Esophagus squamous epithelium (tissue), 5 donors: ENCODE results near the gene KRTAP5-1. TPM values are rescaled to one million over a fixed set of nuclear protein-coding genes. Genes with fewer than 3 reads are reported as not detected.

ENCODE experiments used
- DNase-seq: peaks from one replicate; lab custom pipeline; 2025; lab: John Stamatoyannopoulos, UW
- H3K27ac ChIP-seq, 4 donors: fragments of 200-600 bp; sonication (generic); one replicate each; pipeline ENCODE4 v1.5.1; 2016 to 2019; ENCODE audit warnings: mild to moderate bottlenecking in 1 of 4
- H3K27me3 ChIP-seq, 4 donors: fragments of 200-600 bp; sonication (generic); 1 replicate in 3 of 4; 2 replicates in 1 of 4; pipeline versions ENCODE4 v1.5.1 to v1.6.0; 2017 to 2021; ENCODE audit warnings: antibody characterized with exemption in 1 of 4
- H3K36me3 ChIP-seq, 3 donors: fragments of 200-600 bp; sonication (generic); one replicate each; pipeline ENCODE4 v1.5.1; 2016 to 2019
- H3K4me1 ChIP-seq, 3 donors: fragments of 200-600 bp; sonication (generic); one replicate each; pipeline ENCODE4 v1.5.1; 2017 to 2019
- H3K4me3 ChIP-seq, 4 donors: fragments of 200-600 bp; sonication (generic); 1 replicate in 3 of 4; 2 replicates in 1 of 4; pipeline ENCODE4 v1.5.1; 2016 to 2019; ENCODE audit warnings: mild to moderate bottlenecking in 2 of 4, moderate library complexity in 1 of 4
- H3K9me3 ChIP-seq, 3 donors: fragments of 200-600 bp; sonication (generic); one replicate each; pipeline ENCODE4 v1.5.1; 2016 to 2019
- POLR2A ChIP-seq, 4 donors: fragments of 450-650 bp; IDR thresholded peaks; one replicate each; pipeline ENCODE4 v1.6.1; 2017; ENCODE audit warnings: antibody characterized with exemption in 4 of 4, mild to moderate bottlenecking in 4 of 4, moderate library complexity in 3 of 4
- WGBS, 2 donors: methylation state at CpG; one replicate each; pipeline ENCODE4 v1.1.5; 2018; 5-methylcytosine and 5-hydroxymethylcytosine counted together
- intact Hi-C: fragments of 100-400 bp; cut with DNase I; formaldehyde crosslinking; loops from one replicate; pipeline ENCODE4 v1.15.0; 2022
- total RNA-seq, 4 donors: library from RNA; depleted of rRNA; stranded (reverse); fragments of >200 nt; gene quantifications; one replicate each; pipeline ENCODE4 v1.1.0, GENCODE V29; 2016
- TF ChIP-seq, protein P1 (sequence below), 6 experiments: fragments of 450-650 bp in 4 of 6; fragments of 200-600 bp in 2 of 6; sonication (generic) in 2 of 6; IDR thresholded peaks; one replicate each; pipeline ENCODE4 v1.5.1; 2016 to 2019; ENCODE audit warnings: antibody characterized with exemption in 6 of 6, mild to moderate bottlenecking in 4 of 6, moderate library complexity in 4 of 6
- donor health status: DM: yes; HTN: yes; CAD: no.

Gene KRTAP5-1
- total RNA-seq, 4 donors from 2014 or later = not detected

DNA sequence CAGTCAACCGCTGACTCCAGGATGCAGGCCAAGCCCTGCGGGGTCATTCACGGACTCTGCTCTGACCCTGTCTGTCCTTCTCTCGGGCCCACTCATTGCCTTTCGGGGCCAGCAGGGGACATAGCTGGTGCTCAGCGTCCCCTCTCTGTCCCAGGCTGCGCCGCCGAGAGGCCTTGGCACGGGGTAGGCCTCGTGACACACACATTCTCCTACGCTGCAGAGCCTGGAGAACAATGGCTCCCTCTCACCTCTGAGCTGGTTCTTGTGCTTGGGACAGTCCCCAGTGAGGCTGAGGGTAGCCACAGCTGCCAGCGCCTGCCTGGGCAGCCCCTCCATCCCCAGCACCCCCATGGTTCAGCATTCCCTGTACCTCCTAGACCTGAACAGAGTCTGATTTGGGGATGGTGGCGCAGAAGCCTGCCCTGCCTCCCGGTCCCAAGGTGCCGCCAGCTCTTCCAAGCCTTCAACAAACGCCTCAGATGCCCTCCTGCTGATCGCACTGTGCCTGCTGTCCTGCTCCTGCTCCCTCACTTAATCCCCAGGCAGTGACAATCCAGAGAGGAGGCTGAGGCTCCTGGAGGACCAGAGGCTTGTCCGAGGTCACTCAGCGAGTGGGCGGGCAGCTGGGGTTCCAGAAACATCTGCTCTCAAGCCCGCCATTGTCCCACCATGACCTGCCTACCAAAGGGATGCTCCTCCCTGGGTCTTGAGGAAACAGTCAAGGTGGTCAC is 43.4 kb downstream of the KRTAP5-1 start:
- no peak overlapping the region for H3K4me3 ChIP-seq
- H3K27ac ChIP-seq = no peak overlapping the region
- H3K27me3 ChIP-seq = peaks cover 0 to 55% (median 3%) of the 10 kb centered on the region in 4 donors
- intact Hi-C loops = no loop called here
- 89% methylated on average over 7 of the region's 22 CpGs; no CpG with 5 or more reads in 1 of the 2 donors for whole genome bisulfite sequencing, 2 donors
- no peak for DNase-seq
- TF ChIP-seq, protein P1, sequence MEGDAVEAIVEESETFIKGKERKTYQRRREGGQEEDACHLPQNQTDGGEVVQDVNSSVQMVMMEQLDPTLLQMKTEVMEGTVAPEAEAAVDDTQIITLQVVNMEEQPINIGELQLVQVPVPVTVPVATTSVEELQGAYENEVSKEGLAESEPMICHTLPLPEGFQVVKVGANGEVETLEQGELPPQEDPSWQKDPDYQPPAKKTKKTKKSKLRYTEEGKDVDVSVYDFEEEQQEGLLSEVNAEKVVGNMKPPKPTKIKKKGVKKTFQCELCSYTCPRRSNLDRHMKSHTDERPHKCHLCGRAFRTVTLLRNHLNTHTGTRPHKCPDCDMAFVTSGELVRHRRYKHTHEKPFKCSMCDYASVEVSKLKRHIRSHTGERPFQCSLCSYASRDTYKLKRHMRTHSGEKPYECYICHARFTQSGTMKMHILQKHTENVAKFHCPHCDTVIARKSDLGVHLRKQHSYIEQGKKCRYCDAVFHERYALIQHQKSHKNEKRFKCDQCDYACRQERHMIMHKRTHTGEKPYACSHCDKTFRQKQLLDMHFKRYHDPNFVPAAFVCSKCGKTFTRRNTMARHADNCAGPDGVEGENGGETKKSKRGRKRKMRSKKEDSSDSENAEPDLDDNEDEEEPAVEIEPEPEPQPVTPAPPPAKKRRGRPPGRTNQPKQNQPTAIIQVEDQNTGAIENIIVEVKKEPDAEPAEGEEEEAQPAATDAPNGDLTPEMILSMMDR (IDR thresholded peaks at IDR 0.05) = no peak
- TF ChIP-seq POLR2A (IDR thresholded peaks at IDR 0.05) = no peak
- H3K9me3 ChIP-seq = peaks cover 0 to 4% (median 0%) of the 10 kb centered on the region in 3 donors
- peaks cover 9 to 21% (median 16%) of the 10 kb centered on the region in 3 donors for H3K4me1 ChIP-seq
- H3K36me3 ChIP-seq = no peaks in the 10 kb centered on the region

DNA sequence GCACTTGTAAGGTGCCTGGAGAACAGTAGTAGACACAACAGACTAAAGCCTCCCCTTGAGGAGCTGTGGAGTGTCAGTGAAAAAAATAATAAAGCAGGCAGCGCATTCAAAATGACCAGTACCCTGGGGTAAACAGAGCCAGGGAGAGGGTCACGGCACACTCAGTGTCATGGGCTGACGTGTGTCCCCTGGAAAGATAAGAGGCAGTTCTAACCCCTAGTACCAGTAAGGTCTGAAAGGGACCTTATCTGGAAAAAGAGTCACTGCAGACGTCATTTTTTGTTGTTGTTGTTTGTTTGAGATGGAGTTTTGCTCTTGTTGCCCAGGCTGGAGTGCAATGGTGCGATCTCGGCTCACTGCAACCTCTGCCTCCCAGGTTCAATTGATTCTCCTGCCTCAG is 45.0 kb downstream of the KRTAP5-1 start:
- H3K36me3 ChIP-seq = peaks cover 0 to 12% (median 0%) of the 10 kb centered on the region in 3 donors
- no peak overlapping the region for H3K27ac ChIP-seq
- TF ChIP-seq, protein P1 (IDR thresholded peaks at IDR 0.05) = no peak
- TF ChIP-seq POLR2A (IDR thresholded peaks at IDR 0.05) = no peak
- H3K4me1 ChIP-seq = peaks cover 0 to 26% (median 25%) of the 10 kb centered on the region in 3 donors
- H3K9me3 ChIP-seq = peaks cover 0 to 4% (median 0%) of the 10 kb centered on the region in 3 donors
- WGBS, 2 donors = 86 to 91% methylated on average over 6 of the region's 6 CpGs
- no peak overlapping the region for H3K4me3 ChIP-seq
- DNase-seq = no peak
- peaks cover 0 to 39% (median 0%) of the 10 kb centered on the region in 4 donors for H3K27me3 ChIP-seq
- intact Hi-C loops = no loop called here

DNA sequence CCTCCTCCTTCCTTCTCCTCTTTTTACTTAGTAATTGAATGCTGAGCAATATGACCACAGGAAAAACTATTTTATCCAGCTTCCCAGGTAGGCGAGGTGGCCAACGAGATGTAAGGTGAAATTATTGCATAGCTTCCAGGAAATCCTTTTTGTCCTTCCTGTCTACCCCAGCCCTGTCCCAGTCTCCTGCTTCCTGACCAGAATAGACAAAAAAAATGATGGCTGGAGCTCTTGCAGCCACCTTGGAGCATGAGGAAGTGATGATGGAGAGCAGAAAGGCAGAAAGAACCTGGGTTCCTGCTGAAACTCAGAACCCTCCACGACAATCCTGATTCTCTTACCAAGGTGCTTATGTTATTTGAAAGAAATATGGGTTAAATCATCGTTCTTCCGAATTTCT is 46.9 kb downstream of the KRTAP5-1 start:
- H3K27ac ChIP-seq = no peak overlapping the region
- peaks cover 5 to 21% (median 6%) of the 10 kb centered on the region in 3 donors for H3K36me3 ChIP-seq
- H3K9me3 ChIP-seq = peaks cover 0 to 4% (median 0%) of the 10 kb centered on the region in 3 donors
- no peak for TF ChIP-seq POLR2A (IDR thresholded peaks at IDR 0.05)
- TF ChIP-seq, protein P1 (IDR thresholded peaks at IDR 0.05) = no peak
- no peak overlapping the region for H3K4me3 ChIP-seq
- peaks cover 0 to 20% (median 0%) of the 10 kb centered on the region in 4 donors for H3K27me3 ChIP-seq
- H3K4me1 ChIP-seq = peaks cover 11 to 45% (median 43%) of the 10 kb centered on the region in 3 donors
- 75 to 79% methylated on average over 5 of the region's 5 CpGs for WGBS, 2 donors
- intact Hi-C loops = no loop called here
- DNase-seq = no peak

- H3K4me3 ChIP-seq = no peak overlapping the region
- no peak for DNase-seq
- TF ChIP-seq POLR2A (IDR thresholded peaks at IDR 0.05) = no peak
- TF ChIP-seq, protein P1 (IDR thresholded peaks at IDR 0.05) = no peak
- H3K27me3 ChIP-seq = peaks cover 0 to 12% (median 0%) of the 10 kb centered on the region in 4 donors
- WGBS, 2 donors = 60 to 61% methylated on average over 16 of the region's 16 CpGs
- intact Hi-C loops = no loop called here
- H3K27ac ChIP-seq = peak overlapping the region in 1 of 4 donors; percentile 9
- H3K36me3 ChIP-seq = peaks cover 5 to 32% (median 6%) of the 10 kb centered on the region in 3 donors
- H3K4me1 ChIP-seq = peaks cover 28 to 64% (median 62%) of the 10 kb centered on the region in 3 donors
- peaks cover 0 to 4% (median 0%) of the 10 kb centered on the region in 3 donors for H3K9me3 ChIP-seq
Measured at GRCh38 chr11:1536065-1536843, 48.8 kb downstream of the KRTAP5-1 start.
